Neutrophil (primary cell): ENCODE results near the gene ACP4.

ENCODE experiments used
- H3K27ac ChIP-seq: fragments of 200-600 bp; sonication (generic); 2 replicates; pipeline ENCODE4 v1.5.1; 2016; ENCODE audit warnings: mild to moderate bottlenecking, moderate library complexity
- H3K27me3 ChIP-seq: fragments of 200-600 bp; sonication (generic); 2 replicates; pipeline ENCODE4 v1.6.0; 2016; ENCODE audit warnings: mild to moderate bottlenecking
- H3K36me3 ChIP-seq: fragments of 200-600 bp; sonication (generic); 2 replicates; pipeline ENCODE4 v1.5.1; 2017
- H3K4me1 ChIP-seq, 2 experiments: fragments of 200-600 bp in 1 of 2; sonication (generic) in 1 of 2; 1 replicate in 1 of 2; 2 replicates in 1 of 2; pipeline versions ENCODE4 v1.5.1 to v1.6.1; 2013 to 2016; ENCODE audit warnings: low read depth in 1 of 2, low read length in 1 of 2, mild to moderate bottlenecking in 1 of 2, moderate library complexity in 1 of 2; ENCODE audit not compliant: control insufficient read depth in 1 of 2, insufficient read depth in 1 of 2
- H3K4me3 ChIP-seq, 2 experiments: fragments of 200-600 bp in 1 of 2; sonication (generic) in 1 of 2; 1 replicate in 1 of 2; 2 replicates in 1 of 2; pipeline ENCODE4 v1.5.1; 2013 to 2016; ENCODE audit warnings: low read depth in 1 of 2, low read length in 1 of 2, mild to moderate bottlenecking in 1 of 2, moderate library complexity in 1 of 2
- H3K9me3 ChIP-seq: fragments of 200-600 bp; sonication (generic); 2 replicates; pipeline ENCODE4 v1.5.1; 2016
- CTCF ChIP-seq: fragments of 200-600 bp; sonication (generic); IDR thresholded peaks from 2 replicates; pipeline ENCODE4 v1.5.1; 2016; ENCODE audit warnings: antibody characterized with exemption

The ACP4 gene

DNA sequence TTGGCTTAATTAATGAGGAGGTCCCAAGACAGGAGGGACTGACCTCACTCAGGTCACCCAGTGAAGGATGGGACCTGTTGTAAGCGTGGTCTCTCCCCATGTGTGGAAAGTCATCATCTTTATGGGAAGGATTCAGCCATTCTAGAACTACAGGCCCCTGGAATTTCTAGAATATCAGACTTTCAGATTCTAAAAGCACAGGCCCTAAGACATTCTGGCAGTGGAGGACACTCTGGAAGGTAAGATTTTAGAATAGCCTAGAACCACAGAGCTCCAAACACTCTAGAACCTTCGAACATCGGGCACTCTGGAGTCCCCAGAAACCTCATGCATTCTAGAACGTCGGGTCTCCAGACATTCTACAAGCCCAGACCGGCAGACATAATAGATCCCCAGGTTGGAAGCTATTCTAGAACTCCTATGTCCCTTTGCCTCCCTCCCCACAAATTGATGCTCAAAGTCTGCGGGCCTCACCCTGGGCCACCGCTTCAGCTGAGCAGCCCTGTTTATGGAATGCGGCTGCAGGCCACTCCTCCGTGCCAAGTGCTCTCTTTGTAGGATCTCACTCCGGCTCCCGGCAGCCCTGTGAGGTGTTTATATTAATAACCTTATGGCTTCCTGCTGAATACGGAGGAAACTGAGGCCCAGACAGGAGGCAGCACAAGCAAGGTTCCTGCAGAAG lies 45.0 kb downstream of the ACP4 start:
- H3K9me3 ChIP-seq, result no peaks in the 10 kb centered on the region
- H3K27ac ChIP-seq, result no peak overlapping the region
- no peak for TF ChIP-seq CTCF
- H3K4me3 ChIP-seq, result peak overlapping the region in 1 of 2 experiments; percentile 45
- H3K36me3 ChIP-seq, result no peaks in the 10 kb centered on the region
- H3K27me3 ChIP-seq, result peaks cover 81% of the 10 kb centered on the region
- peaks cover 4 to 5% of the 10 kb centered on the region in 2 experiments for H3K4me1 ChIP-seq

DNA sequence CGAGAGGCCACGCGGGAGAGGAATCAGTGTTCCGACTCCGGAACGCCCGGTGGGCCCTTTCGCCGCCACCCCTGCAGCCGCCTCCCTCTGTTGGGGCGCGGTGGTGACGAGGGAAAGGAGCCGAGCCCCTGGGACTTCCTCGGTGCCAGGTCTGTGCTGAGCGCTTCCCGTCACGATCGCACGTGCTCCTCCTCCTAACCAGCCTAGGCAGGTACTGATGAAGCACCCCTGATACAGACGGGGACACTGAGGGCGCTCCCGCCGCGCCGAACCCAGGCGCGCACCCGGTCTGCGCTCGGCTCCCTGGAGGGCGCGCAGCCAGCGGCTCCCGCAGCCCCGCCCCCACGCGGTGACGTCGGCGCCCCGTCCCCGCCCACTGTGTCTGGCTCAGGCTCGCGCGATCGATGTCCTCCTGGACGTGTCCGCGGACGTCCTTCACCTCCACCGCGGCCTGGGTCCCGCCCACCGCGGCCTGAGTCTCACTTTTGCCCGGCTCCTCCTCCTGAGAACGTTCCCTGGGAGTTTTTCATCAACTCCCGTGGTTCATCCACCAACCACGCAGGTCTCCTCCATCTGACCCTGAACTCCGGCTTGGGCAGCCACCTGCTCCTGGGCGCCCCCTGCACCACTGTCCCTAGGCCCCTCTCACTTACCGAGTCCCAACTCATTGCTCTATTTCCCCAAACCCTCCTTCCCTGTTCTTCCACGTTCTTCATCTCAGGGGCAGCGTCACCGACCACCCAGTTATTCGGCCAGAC lies 45.7 kb downstream of the ACP4 start:
- Histone ChIP-seq H3K36me3 (no peaks in the 10 kb centered on the region), H3K27me3 (peaks cover 73% of the 10 kb centered on the region), H3K9me3 (no peaks in the 10 kb centered on the region), H3K4me3 (peak overlapping the region; percentile 31 to 45), H3K27ac (no peak overlapping the region), H3K4me1 (peaks cover 4 to 5% of the 10 kb centered on the region in 2 experiments)
- TF ChIP-seq CTCF, result no peak

DNA sequence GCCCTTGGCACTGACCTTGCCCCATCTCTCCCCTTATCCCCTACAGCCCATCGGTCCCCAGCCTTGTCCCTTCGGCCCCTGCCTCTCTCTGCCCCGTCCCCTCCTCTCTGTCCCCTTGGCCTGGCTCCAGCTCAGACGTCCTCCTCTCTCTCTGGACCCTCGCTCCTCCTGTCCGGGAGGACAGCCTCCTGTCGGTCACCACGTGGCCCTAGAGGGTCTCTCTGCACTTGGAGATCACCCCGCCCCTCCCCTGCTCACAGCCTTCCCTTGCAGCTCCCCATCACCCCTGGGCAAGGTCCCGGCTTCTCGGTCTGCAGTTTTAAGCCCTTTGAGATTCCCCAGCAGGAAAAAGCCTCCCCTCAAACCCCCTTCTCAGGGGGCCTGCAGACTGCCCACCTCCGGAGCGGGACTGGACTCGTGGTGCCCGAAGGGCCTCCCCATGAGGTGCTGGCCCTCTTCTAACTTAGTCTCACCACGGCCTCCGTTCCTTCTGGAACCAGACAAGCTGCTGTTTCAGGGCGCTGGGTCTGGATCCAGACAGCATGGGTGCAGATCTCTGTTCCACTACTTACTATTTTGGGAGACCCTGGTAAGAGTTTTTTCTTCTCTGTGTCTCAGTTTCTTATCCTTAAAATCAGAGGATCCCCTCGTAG lies 46.5 kb downstream of the ACP4 start:
- H3K4me1 ChIP-seq, result peaks cover 4 to 5% of the 10 kb centered on the region in 2 experiments
- peaks cover 68% of the 10 kb centered on the region for H3K27me3 ChIP-seq
- H3K4me3 ChIP-seq, result no peak overlapping the region
- no peak overlapping the region for H3K27ac ChIP-seq
- no peaks in the 10 kb centered on the region for H3K9me3 ChIP-seq
- no peaks in the 10 kb centered on the region for H3K36me3 ChIP-seq
- TF ChIP-seq CTCF, result no peak

GRCh38 chr19:50837300-50837699 lies 47.1 kb downstream of the ACP4 start:
- no peak for TF ChIP-seq CTCF
- peaks cover 72% of the 10 kb centered on the region for H3K27me3 ChIP-seq
- no peaks in the 10 kb centered on the region for H3K36me3 ChIP-seq
- H3K4me1 ChIP-seq, result peaks cover 4 to 5% of the 10 kb centered on the region in 2 experiments
- H3K4me3 ChIP-seq, result no peak overlapping the region
- no peaks in the 10 kb centered on the region for H3K9me3 ChIP-seq
- no peak overlapping the region for H3K27ac ChIP-seq

- H3K27me3 ChIP-seq, result peaks cover 63% of the 10 kb centered on the region
- TF ChIP-seq CTCF, result no peak
- no peaks in the 10 kb centered on the region for H3K36me3 ChIP-seq
- no peaks in the 10 kb centered on the region for H3K9me3 ChIP-seq
- no peak overlapping the region for H3K27ac ChIP-seq
- H3K4me3 ChIP-seq, result no peak overlapping the region
- H3K4me1 ChIP-seq, result peaks cover 4 to 5% of the 10 kb centered on the region in 2 experiments
These were observed 48.0 kb downstream of the ACP4 start for GRCh38 chr19:50838239-50838638.
